GM12865 (cell line): Measurements from ENCODE around the gene LARP4B.
A peak's percentile ranks its signal among the peaks of the same experiment; 100 is the strongest.

ENCODE experiments used
- DNase-seq: peaks from one replicate; pipeline ENCODE4 v3.0.0; 2010; ENCODE audit warnings: low read depth
- H3K4me3 ChIP-seq: 2 replicates; pipeline ENCODE4 v1.5.1; 2011; ENCODE audit warnings: mild to moderate bottlenecking, low read depth, low read length, control low read depth
- CTCF ChIP-seq: IDR thresholded peaks from 2 replicates; pipeline ENCODE4 v1.5.1; 2011; ENCODE audit warnings: low read length, control low read depth, low read depth, inconsistent platforms; ENCODE audit not compliant: insufficient read depth; ENCODE audit errors: missing control alignments

Gene LARP4B

GRCh38 chr10:972763-973162 lies 41.3 kb upstream of the LARP4B start:
- DNase-seq, result peak; percentile 27
- TF ChIP-seq CTCF, result no peak
- no peak overlapping the region for H3K4me3 ChIP-seq

- TF ChIP-seq CTCF, result no peak
- H3K4me3 ChIP-seq, result no peak overlapping the region
- DNase-seq, result no peak
Observed at GRCh38 chr10:971613-972012, 40.1 kb upstream of the LARP4B start.

- DNase-seq, result no peak
- no peak for TF ChIP-seq CTCF
- no peak overlapping the region for H3K4me3 ChIP-seq
Observed at GRCh38 chr10:971150-971542, 39.6 kb upstream of the LARP4B start.

GRCh38 chr10:970311-971149 lies 39.0 kb upstream of the LARP4B start:
- no peak overlapping the region for H3K4me3 ChIP-seq
- no peak for TF ChIP-seq CTCF
- DNase-seq, result no peak

- TF ChIP-seq CTCF, result no peak
- no peak overlapping the region for H3K4me3 ChIP-seq
- no peak for DNase-seq
Observed at GRCh38 chr10:969473-970150, 38.1 kb upstream of the LARP4B start.

GRCh38 chr10:968546-969199 lies 37.2 kb upstream of the LARP4B start:
- DNase-seq, result no peak
- no peak for TF ChIP-seq CTCF
- no peak overlapping the region for H3K4me3 ChIP-seq
